ENCODE data around the gene UQCRFS1.

DNA sequence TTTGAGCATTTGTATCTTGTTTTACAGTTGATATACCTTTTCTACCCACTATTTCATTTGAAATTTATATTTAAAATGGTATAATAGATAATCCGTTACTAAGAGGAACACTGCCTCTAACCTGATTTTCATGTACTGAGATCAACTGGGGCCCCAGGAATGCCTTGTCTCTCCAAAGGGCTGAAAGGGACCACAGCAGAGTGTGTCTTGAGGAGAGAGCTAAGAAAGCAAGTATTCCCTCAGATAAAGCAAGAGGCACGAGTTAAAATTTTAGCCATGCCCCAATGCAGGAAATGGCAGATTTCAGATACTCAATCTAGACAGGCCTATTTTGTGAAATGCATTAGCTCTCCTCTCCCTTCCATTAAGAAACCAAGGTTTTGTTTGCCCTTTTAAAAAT, 10.7 kb downstream of the UQCRFS1 start:
- TF ChIP-seq, protein P1, sequence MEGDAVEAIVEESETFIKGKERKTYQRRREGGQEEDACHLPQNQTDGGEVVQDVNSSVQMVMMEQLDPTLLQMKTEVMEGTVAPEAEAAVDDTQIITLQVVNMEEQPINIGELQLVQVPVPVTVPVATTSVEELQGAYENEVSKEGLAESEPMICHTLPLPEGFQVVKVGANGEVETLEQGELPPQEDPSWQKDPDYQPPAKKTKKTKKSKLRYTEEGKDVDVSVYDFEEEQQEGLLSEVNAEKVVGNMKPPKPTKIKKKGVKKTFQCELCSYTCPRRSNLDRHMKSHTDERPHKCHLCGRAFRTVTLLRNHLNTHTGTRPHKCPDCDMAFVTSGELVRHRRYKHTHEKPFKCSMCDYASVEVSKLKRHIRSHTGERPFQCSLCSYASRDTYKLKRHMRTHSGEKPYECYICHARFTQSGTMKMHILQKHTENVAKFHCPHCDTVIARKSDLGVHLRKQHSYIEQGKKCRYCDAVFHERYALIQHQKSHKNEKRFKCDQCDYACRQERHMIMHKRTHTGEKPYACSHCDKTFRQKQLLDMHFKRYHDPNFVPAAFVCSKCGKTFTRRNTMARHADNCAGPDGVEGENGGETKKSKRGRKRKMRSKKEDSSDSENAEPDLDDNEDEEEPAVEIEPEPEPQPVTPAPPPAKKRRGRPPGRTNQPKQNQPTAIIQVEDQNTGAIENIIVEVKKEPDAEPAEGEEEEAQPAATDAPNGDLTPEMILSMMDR (IDR thresholded peaks at IDR 0.05) = no peak
- TF ChIP-seq POLR2A (IDR thresholded peaks at IDR 0.05) = no peak
- TF ChIP-seq POLR2AphosphoS5 (IDR thresholded peaks at IDR 0.05; ENCODE audit: insufficient read depth in 1 of 2, low read depth in 1 of 2) = no peak

Measured in vagina (tissue), 2 donors.